ENCODE measurements around the gene CCDC18.

CCDC18 gene

GRCh38 chr1:93283496-93283895 lies 103.0 kb downstream of the CCDC18 start:
- TF ChIP-seq NFRKB (IDR thresholded peaks at IDR 0.05) (no peak), FOXM1 (IDR thresholded peaks at IDR 0.05; ENCODE audit: borderline replicate concordance) (no peak)
- no peak for DNase-seq (ENCODE audit: extremely low spot score)
- ChIA-PET CTCF (interaction anchor here (1.6 kb wide), 1 partner anchor 21 kb away, joined by 7 read pairs; no protein-coding TSS in a partner anchor), POLR2A (no interaction called here)

- no peak for TF ChIP-seq FOXA1 (IDR thresholded peaks at IDR 0.05)
- no peak for TF ChIP-seq SUZ12 (IDR thresholded peaks at IDR 0.05)
- TF ChIP-seq NFRKB (IDR thresholded peaks at IDR 0.05): no peak
- TF ChIP-seq ARNT (IDR thresholded peaks at IDR 0.05): no peak
- TF ChIP-seq ELF4 (IDR thresholded peaks at IDR 0.05): no peak
- TF ChIP-seq LEF1 (IDR thresholded peaks at IDR 0.05; ENCODE audit: borderline replicate concordance): no peak
- TF ChIP-seq L3MBTL2 (conservative IDR thresholded peaks at IDR 0.05): no peak
- TF ChIP-seq FOXM1 (IDR thresholded peaks at IDR 0.05; ENCODE audit: borderline replicate concordance): no peak
- no peak for TF ChIP-seq HDGF (IDR thresholded peaks at IDR 0.05; ENCODE audit: borderline replicate concordance)
- no peak for TF ChIP-seq ZNF384 (IDR thresholded peaks at IDR 0.05)
- no peak for TF ChIP-seq FOXK2 (IDR thresholded peaks at IDR 0.05)
- no peak for TF ChIP-seq TARDBP (IDR thresholded peaks at IDR 0.05)
- no peak for TF ChIP-seq BHLHE40 (IDR thresholded peaks at IDR 0.05; ENCODE audit: borderline replicate concordance)
- TF ChIP-seq PKNOX1 (IDR thresholded peaks at IDR 0.05): no peak
- no peak for TF ChIP-seq SP1 (IDR thresholded peaks at IDR 0.05)
- TF ChIP-seq CTBP1 (IDR thresholded peaks at IDR 0.05; ENCODE audit: borderline replicate concordance): no peak
- ChIA-PET POLR2A (no interaction called here), CTCF (no interaction called here)
- DNase-seq (ENCODE audit: extremely low spot score): no peak
These were observed 108.0 kb downstream of the CCDC18 start for GRCh38 chr1:93288558-93288957.

DNA sequence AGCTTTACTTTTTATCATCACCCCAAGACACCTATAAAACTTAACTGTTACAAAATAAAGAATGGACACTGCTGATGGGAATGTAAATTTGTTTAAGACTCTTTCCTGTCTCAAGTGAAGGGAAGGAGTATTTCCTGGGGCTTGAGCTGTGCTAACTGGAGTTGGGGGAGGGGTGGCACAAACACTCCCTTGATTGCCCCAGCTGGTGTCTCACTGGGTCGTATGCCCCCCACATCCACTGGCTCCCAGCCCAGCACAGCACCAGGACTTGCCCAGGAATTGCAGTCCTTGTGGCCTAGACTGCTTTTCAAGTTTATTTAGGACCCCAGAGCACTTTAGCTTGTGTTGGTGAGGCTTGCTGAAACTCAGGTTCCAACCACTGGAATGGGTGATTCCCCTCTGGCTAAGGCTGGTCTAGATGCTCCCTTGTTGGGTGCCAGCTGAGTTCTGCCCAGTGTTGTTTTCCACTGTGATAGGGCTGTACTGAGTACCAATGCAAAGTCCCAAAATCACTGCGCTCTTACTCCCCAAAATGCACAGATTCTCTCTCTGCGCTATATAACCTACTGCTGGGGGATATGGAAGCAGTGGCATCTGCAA lies 116.1 kb downstream of the CCDC18 start:
- no peak for DNase-seq (ENCODE audit: extremely low spot score)
- no peak for TF ChIP-seq NFRKB (IDR thresholded peaks at IDR 0.05)
- TF ChIP-seq SP1 (IDR thresholded peaks at IDR 0.05): no peak
- TF ChIP-seq CTBP1 (IDR thresholded peaks at IDR 0.05; ENCODE audit: borderline replicate concordance): no peak
- TF ChIP-seq L3MBTL2 (conservative IDR thresholded peaks at IDR 0.05): no peak
- no peak for TF ChIP-seq ELF4 (IDR thresholded peaks at IDR 0.05)
- no peak for TF ChIP-seq BHLHE40 (IDR thresholded peaks at IDR 0.05; ENCODE audit: borderline replicate concordance)
- no peak for TF ChIP-seq PKNOX1 (IDR thresholded peaks at IDR 0.05)
- TF ChIP-seq FOXA1 (IDR thresholded peaks at IDR 0.05): no peak
- TF ChIP-seq LEF1 (IDR thresholded peaks at IDR 0.05; ENCODE audit: borderline replicate concordance): no peak
- TF ChIP-seq FOXK2 (IDR thresholded peaks at IDR 0.05): no peak
- no peak for TF ChIP-seq ARNT (IDR thresholded peaks at IDR 0.05)
- TF ChIP-seq TARDBP (IDR thresholded peaks at IDR 0.05): no peak
- TF ChIP-seq SUZ12 (IDR thresholded peaks at IDR 0.05): no peak
- TF ChIP-seq ZNF384 (IDR thresholded peaks at IDR 0.05): no peak
- TF ChIP-seq HDGF (IDR thresholded peaks at IDR 0.05; ENCODE audit: borderline replicate concordance): no peak
- ChIA-PET POLR2A (no interaction called here), CTCF (interaction anchor here (0.6 kb wide), 1 partner anchor 244 kb away, joined by 3 read pairs; no protein-coding TSS in a partner anchor)

- POLR2A ChIA-PET: no interaction called here
- no peak for DNase-seq (ENCODE audit: extremely low spot score)
- TF ChIP-seq HDGF (IDR thresholded peaks at IDR 0.05; ENCODE audit: borderline replicate concordance) (no peak), ELF4 (IDR thresholded peaks at IDR 0.05) (no peak), NFRKB (IDR thresholded peaks at IDR 0.05) (no peak), ZNF384 (IDR thresholded peaks at IDR 0.05) (no peak), FOXK2 (IDR thresholded peaks at IDR 0.05) (no peak), BHLHE40 (IDR thresholded peaks at IDR 0.05; ENCODE audit: borderline replicate concordance) (no peak), SUZ12 (IDR thresholded peaks at IDR 0.05) (no peak), L3MBTL2 (conservative IDR thresholded peaks at IDR 0.05) (no peak), LEF1 (IDR thresholded peaks at IDR 0.05; ENCODE audit: borderline replicate concordance) (no peak), ARNT (IDR thresholded peaks at IDR 0.05) (no peak), CTBP1 (IDR thresholded peaks at IDR 0.05; ENCODE audit: borderline replicate concordance) (no peak), FOXM1 (IDR thresholded peaks at IDR 0.05; ENCODE audit: borderline replicate concordance) (no peak), SP1 (IDR thresholded peaks at IDR 0.05) (no peak), PKNOX1 (IDR thresholded peaks at IDR 0.05) (no peak), FOXA1 (IDR thresholded peaks at IDR 0.05) (no peak), TARDBP (IDR thresholded peaks at IDR 0.05) (no peak)
- CTCF ChIA-PET: no interaction called here
These were observed 120.6 kb downstream of the CCDC18 start for GRCh38 chr1:93301131-93301530.

- no peak for DNase-seq (ENCODE audit: extremely low spot score)
- CTCF ChIA-PET: no interaction called here
- TF ChIP-seq PKNOX1 (IDR thresholded peaks at IDR 0.05) (no peak), SP1 (IDR thresholded peaks at IDR 0.05) (no peak), FOXK2 (IDR thresholded peaks at IDR 0.05) (no peak), ELF4 (IDR thresholded peaks at IDR 0.05) (no peak), SUZ12 (IDR thresholded peaks at IDR 0.05) (no peak), TARDBP (IDR thresholded peaks at IDR 0.05) (no peak), HDGF (IDR thresholded peaks at IDR 0.05; ENCODE audit: borderline replicate concordance) (no peak)
- POLR2A ChIA-PET: no interaction called here
These were observed 121.6 kb downstream of the CCDC18 start for GRCh38 chr1:93302078-93302477.
